Measurements from ENCODE around the gene CFAP97D1.
A peak's percentile ranks its signal among the peaks of the same experiment; 100 is the strongest.

CFAP97D1 gene

GRCh38 chr17:43771463-43771862 is 8.8 kb upstream of the CFAP97D1 start:
- TF ChIP-seq, protein P1, sequence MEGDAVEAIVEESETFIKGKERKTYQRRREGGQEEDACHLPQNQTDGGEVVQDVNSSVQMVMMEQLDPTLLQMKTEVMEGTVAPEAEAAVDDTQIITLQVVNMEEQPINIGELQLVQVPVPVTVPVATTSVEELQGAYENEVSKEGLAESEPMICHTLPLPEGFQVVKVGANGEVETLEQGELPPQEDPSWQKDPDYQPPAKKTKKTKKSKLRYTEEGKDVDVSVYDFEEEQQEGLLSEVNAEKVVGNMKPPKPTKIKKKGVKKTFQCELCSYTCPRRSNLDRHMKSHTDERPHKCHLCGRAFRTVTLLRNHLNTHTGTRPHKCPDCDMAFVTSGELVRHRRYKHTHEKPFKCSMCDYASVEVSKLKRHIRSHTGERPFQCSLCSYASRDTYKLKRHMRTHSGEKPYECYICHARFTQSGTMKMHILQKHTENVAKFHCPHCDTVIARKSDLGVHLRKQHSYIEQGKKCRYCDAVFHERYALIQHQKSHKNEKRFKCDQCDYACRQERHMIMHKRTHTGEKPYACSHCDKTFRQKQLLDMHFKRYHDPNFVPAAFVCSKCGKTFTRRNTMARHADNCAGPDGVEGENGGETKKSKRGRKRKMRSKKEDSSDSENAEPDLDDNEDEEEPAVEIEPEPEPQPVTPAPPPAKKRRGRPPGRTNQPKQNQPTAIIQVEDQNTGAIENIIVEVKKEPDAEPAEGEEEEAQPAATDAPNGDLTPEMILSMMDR (IDR thresholded peaks at IDR 0.05; ENCODE audit: insufficient read depth, missing control alignments) = no peak
- FAIRE-seq = no peak
- DNase-seq (ENCODE audit: insufficient read length, low spot score) = no peak

DNA sequence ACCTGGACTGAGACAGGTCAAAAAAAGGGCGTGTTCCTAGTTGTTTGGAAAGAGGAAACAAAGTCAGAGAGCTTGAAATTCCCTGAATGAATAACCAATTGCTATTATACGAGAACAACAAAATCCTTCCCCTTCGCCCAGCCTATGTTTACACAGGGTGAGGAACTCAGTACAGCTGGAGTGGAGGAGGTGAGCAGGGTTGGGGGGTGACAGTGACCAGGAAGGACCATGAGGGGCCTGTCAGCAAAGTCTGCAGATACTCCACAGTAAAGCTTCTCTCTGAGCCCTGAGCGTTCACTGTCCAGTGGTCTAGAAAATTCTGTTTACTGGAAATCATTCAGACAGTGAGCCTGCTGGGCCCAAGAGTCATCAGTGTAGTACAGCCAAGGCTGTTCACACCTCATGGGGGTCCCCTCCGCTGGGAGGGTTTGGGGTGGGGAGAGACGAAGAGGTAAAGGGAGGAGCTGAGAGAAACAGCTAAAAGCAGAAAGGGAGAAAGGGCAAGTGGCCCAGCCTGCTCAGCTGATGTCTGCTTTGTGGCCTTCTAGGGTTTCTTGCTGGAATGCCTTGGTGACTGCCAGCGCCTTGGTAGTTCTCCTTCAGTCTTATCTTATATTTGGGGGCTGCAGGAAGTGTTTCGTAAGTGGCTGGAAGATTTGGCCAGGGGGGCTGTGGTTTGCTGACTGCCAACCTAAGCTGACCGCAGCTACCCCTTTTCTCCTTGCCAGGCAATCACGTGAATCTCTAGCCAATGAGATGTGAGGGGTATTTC is 7.2 kb upstream of the CFAP97D1 start:
- DNase-seq (ENCODE audit: insufficient read length, low spot score) = no peak

DNA sequence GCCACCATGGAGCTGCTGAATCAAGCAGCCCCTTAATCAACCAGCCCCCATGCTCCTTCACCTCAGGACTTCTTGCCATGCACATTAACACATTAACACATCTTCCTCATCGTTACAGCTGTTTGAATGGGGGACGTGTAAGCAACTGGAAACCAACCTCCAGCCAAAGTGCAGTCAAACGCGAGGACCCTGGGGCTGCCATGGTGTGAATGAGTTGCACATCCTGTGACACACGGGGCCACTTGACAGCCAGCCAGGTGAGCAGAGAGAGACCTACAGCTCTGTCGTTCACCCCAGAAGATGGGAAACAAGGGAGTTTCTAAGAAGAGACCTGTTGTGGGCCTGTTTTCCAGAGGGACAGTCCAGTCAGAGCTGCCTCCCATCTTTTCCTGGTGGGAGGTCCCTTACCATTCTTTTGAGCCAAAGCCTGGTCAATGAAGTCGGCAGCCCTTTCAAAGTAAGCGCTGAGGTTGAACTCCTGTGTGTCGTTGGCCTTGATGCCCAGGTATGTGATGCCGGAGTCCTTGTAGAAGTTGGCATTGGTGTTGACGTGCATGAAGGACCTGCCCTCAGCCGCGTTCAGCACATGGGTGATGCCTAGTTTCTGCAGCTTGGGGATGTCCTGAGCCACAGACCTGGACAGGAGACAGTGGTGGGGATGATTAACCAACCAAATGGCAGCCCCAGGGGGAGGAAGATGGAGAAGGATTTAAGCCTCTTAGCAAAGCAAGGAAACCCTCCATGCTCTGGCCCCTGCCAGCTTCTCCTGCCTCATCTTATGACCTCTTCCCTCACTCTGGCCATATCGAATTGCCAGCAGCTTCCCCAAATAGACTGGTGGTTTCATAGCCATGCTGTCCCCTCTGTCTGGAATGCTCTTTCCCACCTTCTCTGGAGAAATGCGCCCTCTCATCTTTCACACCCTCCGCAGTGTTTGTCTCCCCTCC is 5.7 kb upstream of the CFAP97D1 start:
- no peak for DNase-seq (ENCODE audit: insufficient read length, low spot score)
- TF ChIP-seq, protein P1 (IDR thresholded peaks at IDR 0.05; ENCODE audit: insufficient read depth, missing control alignments) = no peak
- no peak for FAIRE-seq

More for the DNA sequence above, 7.2 kb upstream of the CFAP97D1 start:
- FAIRE-seq = no peak
- TF ChIP-seq, protein P1 (IDR thresholded peaks at IDR 0.05; ENCODE audit: insufficient read depth, missing control alignments) = no peak

DNA sequence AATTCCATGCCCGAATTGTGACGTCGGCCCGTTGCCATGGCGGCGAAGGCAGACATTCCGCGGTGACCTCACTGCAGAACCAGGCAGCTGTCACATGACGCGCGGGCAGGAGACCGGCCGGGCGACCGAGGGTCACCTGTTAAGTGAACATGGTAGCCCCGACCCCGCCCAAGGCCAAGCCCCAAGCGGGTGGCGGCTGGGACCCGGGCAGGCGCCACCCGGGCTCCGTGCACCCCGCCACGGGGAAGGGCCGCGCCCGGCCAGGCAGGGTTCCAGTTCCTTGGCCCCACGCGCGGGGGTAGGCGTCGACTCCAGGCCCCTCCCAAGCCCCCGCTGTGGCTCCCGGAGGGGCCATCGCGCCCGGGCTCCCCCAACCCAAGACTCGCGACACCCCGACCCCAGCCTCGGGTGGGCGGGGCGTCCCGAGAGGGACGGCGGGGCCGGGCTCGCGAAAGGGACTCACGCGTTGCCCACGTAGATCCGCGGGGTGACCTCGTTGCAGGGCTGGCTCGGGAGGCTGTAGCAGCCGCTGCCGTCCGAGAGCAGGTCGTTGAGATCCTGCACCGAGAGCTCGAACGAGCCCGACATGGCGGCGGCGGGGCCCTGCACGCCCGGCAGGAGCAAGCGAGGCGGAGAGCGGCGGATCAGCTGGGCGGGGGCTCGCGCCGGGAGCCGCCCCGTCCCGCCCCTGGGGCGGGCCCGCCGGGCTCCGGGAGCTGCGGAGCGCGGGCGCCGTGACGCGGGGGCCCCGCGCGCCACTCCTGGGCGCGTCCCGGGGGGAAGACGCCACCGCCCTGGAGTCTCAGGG is 1.7 kb upstream of the CFAP97D1 start, which contains the start of gene DUSP3:
DUSP3 (minus strand) TSS at position 641 of the 808 bp plus-strand sequence; CDS start at position 588, 53 bp downstream.
- DNase-seq (ENCODE audit: insufficient read length, low spot score) (peak; percentile 86), FAIRE-seq (no peak)
- TF ChIP-seq, protein P1 (IDR thresholded peaks at IDR 0.05; ENCODE audit: insufficient read depth, missing control alignments) = no peak

GRCh38 chr17:43779145-43780125 is 800 bp upstream of the CFAP97D1 start:
- TF ChIP-seq, protein P1 (IDR thresholded peaks at IDR 0.05; ENCODE audit: insufficient read depth, missing control alignments) = peak; percentile 16
- FAIRE-seq (no peak), DNase-seq (ENCODE audit: insufficient read length, low spot score) (no peak)

All from D721Med (cell line).